OCI-M1 (cell line): ENCODE measurements around the gene BDP1.
"Not testable (repeated sequence)": the region's sequence is repeated elsewhere in the genome, so short reads cannot be mapped to it uniquely, and the experiment has no call there.

Experiments used
- DNase-seq: peaks from one replicate; lab custom pipeline; 2025; lab: John Stamatoyannopoulos, UW

The BDP1 gene, protein sequence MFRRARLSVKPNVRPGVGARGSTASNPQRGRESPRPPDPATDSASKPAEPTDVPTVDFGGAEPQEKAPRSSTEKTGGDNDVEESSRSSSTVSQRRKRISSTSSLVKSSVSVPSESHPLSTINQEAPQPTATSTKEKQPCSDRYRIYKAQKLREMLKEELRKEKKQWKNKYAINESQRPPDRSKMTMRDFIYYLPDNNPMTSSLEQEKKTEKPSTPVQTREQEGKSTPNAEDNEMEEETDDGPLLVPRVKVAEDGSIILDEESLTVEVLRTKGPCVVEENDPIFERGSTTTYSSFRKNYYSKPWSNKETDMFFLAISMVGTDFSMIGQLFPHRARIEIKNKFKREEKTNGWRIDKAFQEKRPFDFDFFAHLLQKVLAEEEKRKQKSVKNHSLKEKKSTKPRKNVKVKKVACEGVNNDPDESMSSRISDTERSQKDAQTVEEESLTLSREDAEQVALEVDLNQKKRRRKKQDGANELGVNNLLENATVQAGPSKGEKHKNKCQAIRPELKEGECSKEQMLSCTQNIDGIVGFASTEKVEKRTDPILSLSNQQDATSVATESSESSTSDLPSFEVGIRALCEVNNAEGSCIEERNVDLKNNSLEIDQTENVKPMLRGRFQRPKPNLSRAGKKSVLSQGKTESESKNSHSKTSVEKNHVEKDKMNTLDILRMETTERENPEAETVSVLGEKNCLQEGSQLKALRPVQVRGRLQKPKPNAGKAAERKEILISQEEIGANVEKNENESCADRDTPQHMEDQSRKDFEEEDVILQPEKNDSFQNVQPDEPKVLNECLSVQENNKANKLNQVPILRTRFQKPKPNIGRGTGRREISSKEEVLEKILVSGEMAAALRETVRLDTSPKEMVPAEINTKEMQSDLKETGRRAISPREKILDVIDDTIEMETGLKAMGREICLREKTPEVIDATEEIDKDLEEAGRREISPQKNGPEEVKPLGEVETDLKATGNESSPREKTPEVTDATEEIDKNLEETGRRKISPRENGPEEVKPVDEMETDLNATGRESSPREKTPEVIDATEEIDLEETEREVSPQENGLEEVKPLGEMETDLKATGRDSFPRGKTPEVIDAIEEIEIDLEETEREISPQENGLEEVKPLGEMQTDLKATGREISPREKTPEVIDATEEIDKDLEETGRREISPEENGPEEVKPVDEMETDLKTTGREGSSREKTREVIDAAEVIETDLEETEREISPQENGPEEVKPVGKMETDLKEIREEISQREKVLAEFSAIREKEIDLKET (N-terminal part only)

DNA sequence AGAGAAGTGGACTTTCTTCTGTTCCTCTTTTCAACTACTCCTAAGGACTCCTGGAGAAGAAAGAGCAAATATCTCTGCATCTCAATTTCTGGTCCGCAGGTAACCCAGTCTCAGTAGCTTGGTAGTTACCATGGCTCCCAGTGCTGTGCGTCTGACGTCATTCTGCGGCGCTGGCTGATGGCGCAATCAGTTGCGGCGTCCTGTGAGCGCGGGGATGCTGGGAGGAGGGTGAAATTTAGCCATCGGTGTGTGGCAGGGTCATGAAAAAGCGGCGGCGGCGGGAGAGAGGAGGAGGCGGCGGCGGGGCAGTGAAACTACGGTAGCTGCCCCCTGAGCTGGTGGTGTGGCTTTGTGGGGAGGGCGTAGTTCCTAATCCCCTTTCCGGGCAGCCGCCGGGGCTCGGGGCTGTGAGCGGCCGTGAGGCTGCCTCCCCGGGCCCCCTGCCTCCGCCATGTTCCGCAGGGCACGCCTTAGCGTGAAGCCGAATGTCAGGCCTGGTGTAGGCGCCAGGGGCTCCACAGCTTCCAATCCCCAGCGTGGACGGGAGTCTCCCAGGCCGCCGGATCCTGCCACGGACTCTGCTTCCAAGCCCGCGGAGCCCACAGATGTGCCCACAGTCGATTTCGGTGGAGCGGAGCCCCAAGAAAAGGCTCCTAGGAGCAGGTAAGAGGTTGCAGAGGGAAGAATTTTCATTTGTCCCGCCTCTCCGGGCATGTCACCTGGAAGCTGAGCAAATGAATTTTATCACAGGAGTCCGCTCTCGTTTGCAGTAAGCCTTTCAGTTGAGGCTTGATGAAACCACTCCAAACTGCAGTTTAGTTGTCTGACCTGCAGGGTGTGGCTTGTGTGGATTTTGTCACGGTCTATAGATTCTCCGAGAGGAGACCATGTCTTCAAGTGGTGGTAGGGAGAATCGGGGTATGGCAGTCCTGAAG, at the start of gene BDP1:
Gene BDP1, plus strand, starts transcription at position 225 of the 935 bp plus-strand sequence. Its CDS starts 227 bp downstream, at position 452.
- DNase-seq = peak; percentile 96

DNA sequence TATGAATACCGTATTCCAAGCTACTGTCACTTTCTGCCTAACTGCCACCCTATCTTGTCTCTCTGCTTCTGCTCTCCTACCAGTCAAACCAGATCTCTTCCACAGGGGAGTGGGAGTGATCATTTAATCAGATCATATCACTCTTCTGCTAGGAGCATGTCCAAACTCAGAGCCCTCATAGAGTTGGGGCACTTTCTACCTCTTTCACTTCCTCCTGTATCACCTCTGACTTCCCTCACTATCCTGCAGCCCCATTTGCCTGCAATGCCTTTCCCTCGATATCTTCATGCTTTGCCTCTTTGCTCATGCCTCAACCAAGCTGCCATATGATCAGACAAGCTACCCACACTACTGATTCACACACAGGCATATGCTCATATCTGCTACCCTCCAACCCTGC, 45.4 kb upstream of the BDP1 start:
- not testable (repeated sequence) for DNase-seq

DNA sequence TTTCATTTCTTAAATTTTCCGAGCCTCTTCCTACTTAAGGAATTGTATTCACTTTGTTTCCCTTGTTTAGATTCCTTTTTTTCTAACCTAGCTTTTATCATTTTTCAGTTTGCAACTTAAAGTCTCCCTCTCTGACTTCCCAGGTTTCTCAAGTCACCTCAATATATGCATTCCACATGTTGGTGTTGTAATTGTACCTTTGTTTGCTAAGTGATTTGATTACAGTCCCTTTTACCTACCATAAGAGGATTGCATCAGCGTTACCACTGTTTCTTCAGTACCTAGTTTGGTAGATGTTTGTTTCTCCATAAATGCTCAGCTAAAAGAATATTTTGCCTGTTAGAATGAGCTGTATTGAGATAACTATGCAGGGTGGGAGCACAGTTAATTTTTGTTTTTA, 39.8 kb upstream of the BDP1 start:
- DNase-seq = not testable (repeated sequence)

DNA sequence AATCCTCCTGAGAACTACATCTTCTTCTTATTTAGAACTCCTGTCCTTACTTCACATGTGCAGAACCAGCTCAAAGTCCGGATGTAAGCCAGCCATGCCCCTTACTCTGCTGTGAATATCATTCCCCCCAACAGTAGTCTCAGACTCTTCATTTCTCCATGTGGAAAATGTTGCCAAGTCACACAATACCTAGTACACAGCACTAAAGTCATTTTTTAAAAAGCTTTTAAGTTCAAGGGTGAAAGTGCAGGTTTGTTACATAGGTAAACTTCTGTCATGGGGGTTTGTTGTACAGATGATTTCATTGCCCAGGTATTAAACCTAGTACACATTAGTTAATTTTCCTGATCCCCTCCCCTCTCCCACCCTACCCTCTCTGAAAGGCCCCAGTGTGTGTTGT, 37.4 kb upstream of the BDP1 start:
- DNase-seq = not testable (repeated sequence)

DNA sequence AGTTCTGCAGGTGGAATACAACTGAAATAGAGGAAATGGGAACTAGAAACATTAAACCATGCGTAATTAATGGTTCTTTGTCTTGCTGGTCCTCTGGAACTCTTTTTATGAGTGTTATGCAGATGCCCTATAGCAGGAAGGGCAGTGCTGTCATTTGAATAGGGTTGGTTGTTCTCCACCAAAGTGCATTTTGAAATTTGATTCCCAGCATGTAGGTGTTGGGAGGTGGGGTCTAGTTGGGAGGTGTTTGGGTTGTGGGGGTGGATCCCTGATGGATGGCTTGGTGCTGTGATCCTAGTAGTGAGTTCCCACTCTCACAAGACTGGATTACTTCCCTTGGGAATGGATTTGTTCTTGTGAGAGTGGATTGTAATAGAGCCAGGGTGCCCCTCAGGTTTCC, 34.2 kb upstream of the BDP1 start:
- not testable (repeated sequence) for DNase-seq

DNA sequence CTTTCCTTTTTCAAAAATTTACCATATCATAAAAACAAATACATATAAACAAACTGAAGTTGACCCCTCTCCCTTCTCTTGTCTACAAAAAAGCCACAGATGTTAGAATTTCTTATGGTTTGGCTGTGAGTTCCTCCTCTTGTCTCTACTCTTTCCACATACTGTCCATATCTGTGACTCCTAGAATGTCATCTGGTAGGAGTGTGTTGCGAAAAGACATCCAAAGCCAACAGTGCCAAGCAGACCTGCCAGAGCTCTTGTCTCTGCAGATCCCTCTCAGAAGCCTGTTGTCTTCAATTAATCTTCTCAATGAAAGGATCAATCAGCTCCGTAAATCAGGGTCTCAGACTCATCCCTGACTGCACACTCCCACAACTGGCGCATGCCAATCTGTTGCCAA, 31.6 kb upstream of the BDP1 start:
- not testable (repeated sequence) for DNase-seq

DNA sequence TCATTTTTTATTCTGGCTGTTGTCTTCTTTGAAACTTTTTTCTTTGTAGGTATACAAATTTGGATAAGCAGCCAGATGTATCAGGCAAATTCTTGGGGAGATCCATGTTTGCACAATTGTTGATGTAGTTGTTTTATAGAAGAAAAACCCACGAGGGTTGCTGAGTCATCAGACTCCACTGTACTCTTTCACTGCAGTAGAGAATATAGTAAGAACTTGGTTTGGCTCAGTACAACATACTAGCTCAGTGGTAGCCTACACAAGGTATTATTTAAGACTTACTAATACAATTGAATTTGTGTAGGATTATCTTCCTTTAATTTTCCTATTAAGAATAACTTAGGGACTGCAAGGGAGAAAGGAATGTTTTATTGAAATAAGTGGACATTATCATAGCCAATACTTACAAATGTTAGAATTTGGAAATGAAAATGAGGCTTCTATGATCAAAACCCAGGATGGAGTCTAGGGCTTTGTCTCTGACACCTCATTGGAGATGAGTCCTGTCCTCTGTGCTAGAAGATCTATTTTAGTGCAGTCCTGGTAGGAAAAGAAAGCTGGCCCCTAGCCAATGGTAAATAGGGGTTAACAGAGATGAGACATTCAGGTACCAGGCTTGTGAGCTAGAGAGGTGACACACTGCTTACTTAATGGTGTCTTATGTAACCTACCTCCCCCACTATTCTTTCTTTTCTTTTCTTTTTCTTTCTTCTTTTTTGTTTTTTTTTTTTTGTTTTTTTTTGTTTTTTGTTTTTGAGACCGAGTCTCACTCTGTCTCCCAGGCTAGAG, 28.6 kb upstream of the BDP1 start:
- not testable (repeated sequence) for DNase-seq

DNA sequence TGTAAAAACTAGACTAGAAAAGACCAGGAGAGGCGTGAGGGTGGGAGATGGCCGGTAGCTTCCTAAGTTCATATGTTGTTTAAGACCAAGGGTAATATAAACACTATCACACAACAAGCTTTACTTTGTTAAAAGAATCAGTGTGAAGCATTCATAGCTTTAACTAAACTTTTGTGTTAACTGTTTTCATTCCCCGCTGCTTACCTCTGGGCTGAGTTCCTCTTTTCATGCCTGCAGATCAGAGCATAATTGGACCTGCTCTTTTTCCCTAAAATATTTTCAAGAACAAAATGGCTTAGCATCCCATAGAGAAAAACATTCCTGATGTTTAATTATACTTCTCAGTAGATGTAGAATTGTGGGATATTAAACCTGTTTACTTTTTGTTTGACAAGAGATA, 23.0 kb upstream of the BDP1 start:
- DNase-seq = not testable (repeated sequence)

DNA sequence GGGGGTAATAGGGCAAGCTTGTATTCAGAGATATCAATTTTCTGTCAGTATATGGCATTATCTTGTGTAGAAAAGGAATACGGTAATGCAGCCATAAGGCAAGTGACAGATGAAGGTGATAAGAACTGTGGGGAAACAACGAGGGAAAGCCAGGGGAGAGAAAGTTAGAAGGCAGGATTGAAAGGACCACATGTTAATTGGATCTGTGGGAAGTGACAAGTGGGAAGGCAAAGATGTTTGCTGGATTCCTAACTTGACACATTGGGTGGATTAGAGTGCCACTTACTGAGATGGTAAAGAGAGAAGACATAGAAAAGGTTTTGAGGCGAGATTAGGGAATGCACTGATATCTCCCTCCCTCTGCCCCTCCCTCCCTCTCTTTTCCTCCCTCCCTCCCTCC, 20.6 kb upstream of the BDP1 start:
- DNase-seq = not testable (repeated sequence)

DNA sequence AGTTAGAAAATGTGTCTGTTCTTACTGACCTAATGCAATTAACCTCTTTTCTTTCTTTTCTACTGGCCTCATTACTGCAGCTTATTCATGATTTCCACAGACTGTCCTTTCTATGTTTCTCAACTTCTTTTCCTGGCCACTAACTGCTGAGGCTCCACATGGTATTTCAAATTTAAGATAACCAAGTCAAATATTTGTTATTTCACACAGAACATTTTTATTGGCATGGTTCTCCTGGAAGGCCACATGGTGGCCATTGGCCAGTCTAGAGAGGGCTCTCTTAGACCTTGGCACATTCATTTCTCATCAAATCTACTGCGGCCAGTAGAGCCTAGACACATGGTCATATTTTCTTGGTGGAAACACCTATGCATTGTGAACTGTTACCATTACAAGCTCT, 13.9 kb upstream of the BDP1 start:
- not testable (repeated sequence) for DNase-seq

DNA sequence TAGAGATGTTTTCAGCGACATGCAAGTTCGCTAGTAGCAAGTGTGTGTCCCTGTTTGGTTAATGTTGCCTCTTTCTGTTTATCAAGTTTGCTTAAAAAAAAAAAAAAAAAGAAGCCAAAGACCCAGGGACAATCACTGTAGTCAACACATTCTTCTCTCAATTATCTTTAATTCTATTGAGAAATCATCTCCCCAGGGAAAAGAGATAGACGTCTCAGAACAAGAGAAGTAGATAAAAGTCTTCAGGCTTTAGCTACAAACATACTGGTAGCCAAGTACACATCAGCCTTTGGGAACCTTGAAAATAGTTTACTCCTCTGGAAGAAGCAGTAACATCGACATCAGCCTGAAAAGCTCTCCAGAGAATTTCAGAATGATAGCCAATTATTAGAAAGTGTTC, 11.6 kb upstream of the BDP1 start:
- not testable (repeated sequence) for DNase-seq

DNA sequence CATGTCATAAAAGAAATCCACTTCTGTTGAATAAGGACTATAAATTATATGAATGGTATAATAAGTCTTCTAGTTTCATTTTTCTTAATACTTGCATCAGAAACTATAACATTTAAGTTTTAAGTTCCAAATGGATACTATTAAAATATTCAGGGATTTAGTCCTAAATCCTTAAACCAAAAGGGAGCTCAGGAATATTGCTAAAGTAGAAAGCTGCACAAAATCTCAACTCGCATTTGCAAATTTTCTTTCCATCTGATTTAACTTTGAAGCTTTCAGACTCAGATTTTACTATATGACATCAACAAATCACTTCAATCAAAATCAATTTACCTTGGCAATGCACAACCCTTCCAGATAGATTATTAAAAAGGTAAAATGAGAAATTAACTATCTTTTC, 10.4 kb upstream of the BDP1 start:
- DNase-seq = not testable (repeated sequence)

DNA sequence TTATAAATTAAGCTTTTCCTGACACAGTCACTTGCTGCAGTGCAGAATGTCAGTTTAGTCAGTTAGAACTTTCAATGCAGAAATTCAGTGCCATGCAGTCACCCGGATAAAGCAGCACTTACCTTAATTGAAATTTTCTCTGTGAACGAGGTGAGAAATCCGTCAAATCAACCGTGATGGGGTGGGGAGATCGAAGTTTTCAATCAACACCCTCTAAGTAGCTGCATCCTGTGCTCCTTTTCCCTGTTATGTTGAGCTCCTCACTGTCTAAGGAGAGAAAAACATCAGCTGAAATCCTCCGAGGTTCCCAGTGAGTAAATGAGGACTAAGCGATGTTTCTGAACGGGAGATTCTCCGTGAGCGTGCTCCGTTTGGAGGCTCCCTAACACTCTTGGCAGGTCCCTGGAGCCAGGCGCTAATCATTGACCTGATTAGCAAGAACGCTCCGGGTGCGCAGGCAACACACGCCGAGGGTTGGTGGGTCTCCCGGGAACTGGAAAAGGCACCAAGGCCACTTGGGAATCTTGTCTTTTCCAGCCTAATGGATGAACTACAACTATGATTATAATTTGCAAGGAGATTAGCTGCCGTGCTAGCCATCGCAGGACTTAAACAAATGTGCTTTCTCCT, 9.8 kb upstream of the BDP1 start:
- DNase-seq = not testable (repeated sequence)

DNA sequence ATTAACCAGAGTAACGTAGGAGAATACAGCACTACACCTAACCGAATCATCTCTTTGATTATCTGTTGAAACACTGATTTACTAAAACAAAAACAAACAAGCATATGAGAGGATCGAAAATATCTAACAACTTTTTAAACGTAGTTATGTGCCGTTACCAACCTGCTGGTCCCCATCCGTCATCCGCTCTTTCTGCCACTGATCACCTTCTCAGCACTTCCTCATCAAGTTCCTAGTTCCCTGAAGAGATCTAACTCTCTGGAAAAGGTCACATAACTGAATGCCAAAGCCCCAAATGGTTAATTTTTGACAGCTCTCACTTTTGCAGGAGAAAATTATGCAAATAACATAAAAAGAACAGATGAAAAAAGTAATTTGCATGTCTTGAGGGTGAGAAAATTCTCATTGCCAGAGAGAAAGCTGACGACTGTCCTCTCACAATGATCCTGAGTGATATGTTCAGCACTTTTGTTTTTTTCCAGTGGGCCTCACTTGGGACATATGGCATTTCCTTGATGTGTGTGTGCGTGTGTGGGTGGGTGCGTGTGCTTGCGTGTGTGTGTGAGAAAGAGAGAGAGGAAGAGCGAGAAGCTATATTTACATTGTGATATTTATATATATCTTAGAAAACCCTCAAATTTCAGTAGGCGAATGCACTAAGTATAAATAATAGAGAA, 8.8 kb upstream of the BDP1 start:
- not testable (repeated sequence) for DNase-seq

DNA sequence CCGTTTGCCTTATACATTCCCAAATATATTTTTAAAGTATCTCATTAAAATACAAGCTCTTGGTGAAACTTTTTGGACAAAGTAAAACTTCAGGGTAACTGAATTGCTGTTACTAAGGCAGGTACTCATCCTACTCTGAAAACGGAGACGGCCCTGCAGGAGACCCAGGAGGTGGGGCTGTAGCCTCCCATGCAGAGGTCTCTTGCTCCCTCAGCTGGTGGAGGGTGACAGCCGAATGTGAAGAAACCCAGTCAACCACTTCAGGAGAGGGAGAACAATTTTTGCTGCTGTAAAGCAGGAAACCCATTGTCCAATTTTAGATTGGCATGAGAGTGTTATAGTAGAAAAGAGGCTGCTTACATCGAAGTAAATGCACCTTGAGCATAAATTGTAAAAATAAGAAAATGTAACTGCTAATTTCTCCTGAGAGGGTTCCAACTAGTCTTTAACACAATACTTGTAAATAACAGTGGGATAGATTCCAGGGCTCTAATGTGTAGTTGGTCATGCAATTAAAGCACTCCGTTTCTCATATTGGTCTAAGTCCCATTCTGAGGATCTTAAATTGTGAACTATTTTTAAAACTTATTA, 8.1 kb upstream of the BDP1 start:
- peak; percentile 79 for DNase-seq

DNA sequence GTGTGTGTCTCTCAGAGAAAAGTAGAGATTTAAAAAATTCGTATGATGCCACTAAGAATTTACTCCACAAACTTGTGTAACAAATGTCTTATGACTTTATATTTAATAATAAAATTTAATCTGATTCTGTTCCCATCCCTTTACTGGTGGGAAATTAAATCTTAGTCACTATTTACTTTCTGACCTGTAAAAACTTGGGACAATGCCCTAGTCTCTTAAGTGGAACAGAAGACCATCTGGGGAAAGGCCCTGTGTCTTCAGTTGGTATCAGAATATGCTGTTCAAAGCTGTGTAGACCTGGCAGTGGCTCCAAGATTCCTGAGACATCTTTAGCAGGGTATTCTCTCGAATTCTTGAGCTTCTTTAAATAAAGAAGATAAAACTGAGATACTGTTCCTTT, 2.6 kb upstream of the BDP1 start:
- no peak for DNase-seq

DNA sequence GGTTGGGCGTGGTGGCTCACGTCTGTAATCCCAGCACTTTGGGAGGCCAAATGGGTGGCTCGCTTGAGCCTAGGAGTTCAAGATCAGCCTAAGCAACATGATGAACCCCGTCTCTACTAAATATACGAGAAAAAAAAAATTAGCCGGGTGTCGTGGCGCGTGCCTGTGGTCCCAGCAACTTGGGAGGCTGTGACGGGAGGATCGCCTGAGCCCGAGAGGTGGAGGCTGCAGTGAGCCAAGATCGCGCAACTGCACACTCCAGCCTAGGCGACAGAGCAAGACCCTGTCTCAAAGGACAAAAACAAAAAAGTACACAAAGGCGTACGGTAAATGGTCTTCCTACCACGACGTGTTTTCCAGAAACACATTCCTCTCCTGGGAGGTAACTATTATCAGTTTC, 538 bp upstream of the BDP1 start:
- DNase-seq = no peak

DNA sequence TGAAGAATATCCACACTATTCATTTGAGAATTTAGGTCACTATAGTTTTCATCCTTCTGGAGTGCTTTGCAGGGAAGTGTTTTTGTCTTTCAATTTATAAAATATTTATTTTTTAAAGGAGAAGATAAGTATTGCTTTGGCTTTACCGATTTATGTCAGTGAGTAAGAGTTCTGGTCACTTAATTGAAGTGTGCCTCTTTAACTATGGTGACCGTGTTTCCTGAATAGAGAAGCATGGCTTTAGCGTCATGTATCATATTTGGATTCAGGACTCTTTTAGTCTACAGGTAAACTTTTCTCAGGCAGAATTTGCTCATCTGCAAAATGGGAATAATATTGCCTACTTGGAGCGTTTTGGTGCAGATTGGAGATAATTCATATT, 902 bp downstream of the BDP1 start:
- DNase-seq = no peak

DNA sequence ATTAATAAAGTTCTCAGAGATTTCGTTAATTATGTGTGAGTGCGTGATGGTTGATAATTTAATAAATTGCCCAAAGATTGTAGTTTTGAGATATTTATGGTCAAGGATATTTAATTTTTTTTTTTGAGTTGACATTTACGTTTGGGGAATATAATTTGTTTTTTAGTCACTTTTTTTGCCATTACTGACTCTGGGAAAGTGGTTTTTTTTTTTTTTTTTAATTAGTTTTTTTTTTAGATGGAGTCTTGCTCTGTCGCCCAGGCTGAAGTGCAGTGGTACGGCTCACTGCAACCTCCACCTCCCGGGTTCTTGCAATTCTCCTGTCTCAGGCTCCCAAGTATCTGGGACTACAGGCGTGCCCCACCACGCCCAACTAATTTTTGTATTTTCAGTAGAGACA, 1.7 kb downstream of the BDP1 start:
- DNase-seq = no peak
